Vagina (tissue), 2 donors: ENCODE data around the gene ABAT.

Experiments used
- POLR2AphosphoS5 ChIP-seq, 2 donors: sonication (generic); formaldehyde crosslinking; IDR thresholded peaks; one replicate each; pipeline ENCODE4 v1.9.0; 2017; ENCODE audit warnings: antibody characterized with exemption in 2 of 2, mild to moderate bottlenecking in 2 of 2, low read depth in 1 of 2; ENCODE audit not compliant: insufficient read depth in 1 of 2
- TF ChIP-seq, protein P1 (sequence below), 3 experiments: fragments of 450-650 bp in 2 of 3; fragments of 200-600 bp in 1 of 3; sonication (generic) in 1 of 3; IDR thresholded peaks; one replicate each; pipeline ENCODE4 v1.5.1; 2017 to 2019; ENCODE audit warnings: antibody characterized with exemption in 3 of 3, mild to moderate bottlenecking in 2 of 3, moderate library complexity in 2 of 3

DNA sequence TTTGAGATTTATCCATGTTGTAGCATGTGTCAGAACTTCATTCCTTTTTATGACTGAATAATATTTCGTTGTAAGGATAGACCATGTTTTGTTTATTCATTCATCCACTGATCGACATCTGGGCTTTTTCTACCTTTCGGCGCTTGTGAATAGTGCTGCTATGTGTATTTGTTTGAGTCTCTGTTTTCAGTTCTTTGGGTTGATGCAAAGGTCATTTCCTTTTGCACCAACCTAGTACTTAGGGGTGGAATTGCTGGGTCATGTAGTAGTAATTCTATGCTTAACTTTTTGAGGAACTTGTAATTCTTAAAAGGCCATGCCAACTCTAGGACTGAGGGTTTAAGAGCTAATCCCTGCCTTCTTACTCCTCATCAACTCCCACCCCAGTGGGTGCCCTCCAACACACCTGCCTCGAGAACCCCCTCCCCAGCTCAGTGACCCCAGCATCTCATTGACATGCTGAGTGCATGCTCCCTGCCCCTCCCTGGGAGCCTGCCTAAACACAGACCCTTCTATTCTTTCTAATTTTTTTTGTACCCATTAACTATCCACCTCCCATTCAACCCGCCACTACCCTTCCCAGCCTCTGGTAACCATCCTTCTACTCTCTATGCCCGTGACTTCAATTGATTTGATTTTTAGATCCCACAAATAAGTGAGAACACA, 51.2 kb downstream of the ABAT start:
- TF ChIP-seq, protein P1, sequence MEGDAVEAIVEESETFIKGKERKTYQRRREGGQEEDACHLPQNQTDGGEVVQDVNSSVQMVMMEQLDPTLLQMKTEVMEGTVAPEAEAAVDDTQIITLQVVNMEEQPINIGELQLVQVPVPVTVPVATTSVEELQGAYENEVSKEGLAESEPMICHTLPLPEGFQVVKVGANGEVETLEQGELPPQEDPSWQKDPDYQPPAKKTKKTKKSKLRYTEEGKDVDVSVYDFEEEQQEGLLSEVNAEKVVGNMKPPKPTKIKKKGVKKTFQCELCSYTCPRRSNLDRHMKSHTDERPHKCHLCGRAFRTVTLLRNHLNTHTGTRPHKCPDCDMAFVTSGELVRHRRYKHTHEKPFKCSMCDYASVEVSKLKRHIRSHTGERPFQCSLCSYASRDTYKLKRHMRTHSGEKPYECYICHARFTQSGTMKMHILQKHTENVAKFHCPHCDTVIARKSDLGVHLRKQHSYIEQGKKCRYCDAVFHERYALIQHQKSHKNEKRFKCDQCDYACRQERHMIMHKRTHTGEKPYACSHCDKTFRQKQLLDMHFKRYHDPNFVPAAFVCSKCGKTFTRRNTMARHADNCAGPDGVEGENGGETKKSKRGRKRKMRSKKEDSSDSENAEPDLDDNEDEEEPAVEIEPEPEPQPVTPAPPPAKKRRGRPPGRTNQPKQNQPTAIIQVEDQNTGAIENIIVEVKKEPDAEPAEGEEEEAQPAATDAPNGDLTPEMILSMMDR (IDR thresholded peaks at IDR 0.05) = no peak
- TF ChIP-seq POLR2AphosphoS5 (IDR thresholded peaks at IDR 0.05; ENCODE audit: insufficient read depth in 1 of 2, low read depth in 1 of 2) = no peak
